Measurements from ENCODE around the gene AFM.

Gene AFM

DNA sequence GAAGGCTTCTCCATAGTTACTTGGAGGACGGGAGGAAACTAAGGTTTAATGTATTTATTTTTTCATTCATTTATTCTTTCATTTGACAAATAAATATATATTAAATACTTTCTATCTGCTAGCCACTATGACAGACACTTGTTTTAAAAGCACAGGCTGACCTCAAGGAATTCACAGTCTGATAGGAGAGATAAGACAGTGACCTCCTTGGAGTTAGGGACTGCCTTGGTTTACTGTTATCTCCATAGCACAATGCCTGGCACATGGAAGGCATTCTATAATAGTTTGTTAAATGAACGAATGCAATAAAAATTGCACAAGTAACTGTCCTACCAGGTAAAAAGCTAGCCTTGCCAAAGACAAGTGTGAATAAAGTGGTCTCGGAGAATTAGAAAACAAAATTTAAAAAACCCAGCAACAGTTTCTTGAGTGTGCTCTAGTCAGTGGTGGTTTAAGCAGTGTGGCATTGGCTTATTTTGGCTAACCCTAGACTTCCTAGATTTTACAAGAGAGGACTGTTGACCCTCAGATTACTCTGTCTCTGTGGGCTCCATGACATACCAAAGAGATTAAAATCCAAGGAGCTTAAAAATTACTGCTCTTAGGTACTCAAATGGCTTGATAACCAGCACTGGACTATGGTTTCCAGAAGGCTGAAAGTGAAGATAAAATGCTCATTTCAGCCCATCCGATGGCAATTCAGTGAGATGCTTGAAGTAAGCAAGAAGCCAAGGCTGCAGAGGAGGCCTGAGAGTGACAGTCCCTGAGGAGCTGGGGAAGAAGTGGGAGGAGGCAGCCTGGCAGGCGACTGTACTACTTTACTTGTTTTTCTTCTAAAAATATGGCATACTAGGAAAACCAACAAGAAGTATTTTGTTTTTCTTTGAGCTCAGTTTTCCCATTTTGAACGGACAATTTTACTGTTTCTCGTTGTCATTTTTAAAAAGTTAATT is 35.9 kb upstream of the AFM start:
- no peak overlapping the region for H3K4me3 ChIP-seq (replicated peaks; ENCODE audit: low read depth, low read length)
- no peak for DNase-seq (ENCODE audit: extremely low read depth, insufficient read length)
- TF ChIP-seq, protein P1, sequence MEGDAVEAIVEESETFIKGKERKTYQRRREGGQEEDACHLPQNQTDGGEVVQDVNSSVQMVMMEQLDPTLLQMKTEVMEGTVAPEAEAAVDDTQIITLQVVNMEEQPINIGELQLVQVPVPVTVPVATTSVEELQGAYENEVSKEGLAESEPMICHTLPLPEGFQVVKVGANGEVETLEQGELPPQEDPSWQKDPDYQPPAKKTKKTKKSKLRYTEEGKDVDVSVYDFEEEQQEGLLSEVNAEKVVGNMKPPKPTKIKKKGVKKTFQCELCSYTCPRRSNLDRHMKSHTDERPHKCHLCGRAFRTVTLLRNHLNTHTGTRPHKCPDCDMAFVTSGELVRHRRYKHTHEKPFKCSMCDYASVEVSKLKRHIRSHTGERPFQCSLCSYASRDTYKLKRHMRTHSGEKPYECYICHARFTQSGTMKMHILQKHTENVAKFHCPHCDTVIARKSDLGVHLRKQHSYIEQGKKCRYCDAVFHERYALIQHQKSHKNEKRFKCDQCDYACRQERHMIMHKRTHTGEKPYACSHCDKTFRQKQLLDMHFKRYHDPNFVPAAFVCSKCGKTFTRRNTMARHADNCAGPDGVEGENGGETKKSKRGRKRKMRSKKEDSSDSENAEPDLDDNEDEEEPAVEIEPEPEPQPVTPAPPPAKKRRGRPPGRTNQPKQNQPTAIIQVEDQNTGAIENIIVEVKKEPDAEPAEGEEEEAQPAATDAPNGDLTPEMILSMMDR (IDR thresholded peaks at IDR 0.05; ENCODE audit: insufficient read depth, low read length, poor library complexity, severe bottlenecking): no peak
- H3K27me3 ChIP-seq (replicated peaks; ENCODE audit: control insufficient read depth, insufficient read depth, low read length): no peaks in the 10 kb centered on the region
- no peaks in the 10 kb centered on the region for H3K36me3 ChIP-seq (ENCODE audit: control insufficient read depth, insufficient read depth, low read length)

DNA sequence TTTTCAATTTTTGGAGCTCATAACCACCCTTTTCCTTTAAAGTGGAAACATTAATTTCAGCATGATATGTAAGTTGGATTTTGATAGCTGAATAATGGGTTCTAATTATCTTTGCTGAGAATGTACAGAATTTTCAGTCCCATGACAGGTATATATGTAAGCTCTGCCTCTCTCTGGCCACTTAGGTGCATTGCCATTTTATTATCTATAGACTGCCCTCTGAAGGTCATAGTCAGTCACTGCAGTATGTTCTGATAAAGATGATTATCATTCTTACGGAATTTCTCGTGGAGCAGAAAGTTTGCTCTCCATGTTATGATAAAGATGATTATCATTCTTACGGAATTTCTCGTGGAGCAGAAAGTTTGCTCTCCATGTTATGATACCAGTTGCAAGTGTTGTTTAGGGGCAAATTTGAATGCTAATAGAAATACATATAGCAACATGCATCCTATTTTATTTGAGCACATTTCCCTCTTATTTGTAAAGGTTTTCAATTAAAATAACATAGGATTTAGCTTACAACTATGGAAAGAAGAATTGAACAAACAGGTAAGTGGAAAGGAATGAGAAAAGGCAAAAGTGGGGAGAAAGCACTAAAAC is 35.1 kb upstream of the AFM start:
- no peak for DNase-seq (ENCODE audit: extremely low read depth, insufficient read length)

DNA sequence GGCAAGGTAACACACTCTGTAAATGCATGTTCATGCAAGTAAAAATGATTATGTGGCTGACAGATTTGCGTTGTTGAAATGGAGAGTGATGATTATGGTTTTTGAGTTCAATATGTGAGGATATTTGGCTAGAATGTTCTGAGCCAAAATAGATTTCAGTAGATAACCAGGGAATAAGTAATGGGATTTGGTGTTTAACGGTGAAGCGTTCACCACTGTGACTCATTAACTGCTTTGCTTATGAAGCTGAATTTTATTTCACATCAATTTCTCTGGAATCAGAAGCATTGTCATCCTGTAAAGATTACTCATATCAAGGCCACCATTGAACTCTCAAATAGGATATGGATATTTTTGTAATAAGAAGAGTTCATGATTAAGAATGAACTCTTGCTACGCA is 33.9 kb upstream of the AFM start:
- no peak for DNase-seq (ENCODE audit: extremely low read depth, insufficient read length)

More for the DNA sequence above, 35.1 kb upstream of the AFM start:
- Histone ChIP-seq H3K27me3 (replicated peaks; ENCODE audit: control insufficient read depth, insufficient read depth, low read length) (no peaks in the 10 kb centered on the region), H3K36me3 (ENCODE audit: control insufficient read depth, insufficient read depth, low read length) (no peaks in the 10 kb centered on the region), H3K4me3 (replicated peaks; ENCODE audit: low read depth, low read length) (no peak overlapping the region)
- TF ChIP-seq, protein P1 (IDR thresholded peaks at IDR 0.05; ENCODE audit: insufficient read depth, low read length, poor library complexity, severe bottlenecking): peak; percentile 73

DNA sequence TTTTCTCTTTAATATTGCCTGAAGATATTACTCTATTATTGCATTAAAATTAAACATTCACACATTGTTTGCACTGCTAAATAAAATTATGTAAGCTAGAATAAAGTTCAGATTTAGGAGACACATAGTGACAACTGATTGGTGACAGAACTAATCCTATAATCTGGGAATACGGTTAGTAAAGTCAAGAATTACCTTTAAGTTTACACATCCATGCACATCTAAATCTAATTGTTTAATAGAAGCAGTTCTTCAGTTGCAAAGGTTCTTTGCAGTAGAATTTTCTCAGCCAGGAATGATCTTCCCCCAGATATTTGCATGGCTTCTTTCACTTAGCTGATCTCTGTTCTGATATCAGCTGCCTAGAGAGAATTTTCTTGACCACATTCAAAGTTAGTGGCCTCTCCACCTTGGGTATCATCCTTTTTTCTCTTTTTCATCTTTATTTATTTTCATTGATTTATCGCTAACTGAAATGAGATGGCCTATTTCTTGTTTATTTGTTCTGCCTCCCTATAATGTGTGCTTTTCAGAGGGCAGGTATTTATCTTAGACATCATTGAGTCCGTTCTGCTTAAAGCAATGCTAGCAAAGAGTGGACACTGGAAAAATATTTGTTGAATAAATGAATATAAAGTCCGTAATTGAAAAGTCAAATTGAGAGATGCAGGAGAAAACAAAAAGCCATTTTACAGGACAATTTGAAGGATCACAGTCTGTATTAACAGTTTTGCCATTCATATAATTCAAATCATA is 32.9 kb upstream of the AFM start:
- DNase-seq (ENCODE audit: extremely low read depth, insufficient read length): no peak

More for the DNA sequence above, 33.9 kb upstream of the AFM start:
- TF ChIP-seq, protein P1 (IDR thresholded peaks at IDR 0.05; ENCODE audit: insufficient read depth, low read length, poor library complexity, severe bottlenecking): no peak
- H3K4me3 ChIP-seq (replicated peaks; ENCODE audit: low read depth, low read length): no peak overlapping the region
- no peaks in the 10 kb centered on the region; the same call in 1 of the 2 replicates for H3K27me3 ChIP-seq (replicated peaks; ENCODE audit: control insufficient read depth, insufficient read depth, low read length)
- no peaks in the 10 kb centered on the region for H3K36me3 ChIP-seq (ENCODE audit: control insufficient read depth, insufficient read depth, low read length)

DNA sequence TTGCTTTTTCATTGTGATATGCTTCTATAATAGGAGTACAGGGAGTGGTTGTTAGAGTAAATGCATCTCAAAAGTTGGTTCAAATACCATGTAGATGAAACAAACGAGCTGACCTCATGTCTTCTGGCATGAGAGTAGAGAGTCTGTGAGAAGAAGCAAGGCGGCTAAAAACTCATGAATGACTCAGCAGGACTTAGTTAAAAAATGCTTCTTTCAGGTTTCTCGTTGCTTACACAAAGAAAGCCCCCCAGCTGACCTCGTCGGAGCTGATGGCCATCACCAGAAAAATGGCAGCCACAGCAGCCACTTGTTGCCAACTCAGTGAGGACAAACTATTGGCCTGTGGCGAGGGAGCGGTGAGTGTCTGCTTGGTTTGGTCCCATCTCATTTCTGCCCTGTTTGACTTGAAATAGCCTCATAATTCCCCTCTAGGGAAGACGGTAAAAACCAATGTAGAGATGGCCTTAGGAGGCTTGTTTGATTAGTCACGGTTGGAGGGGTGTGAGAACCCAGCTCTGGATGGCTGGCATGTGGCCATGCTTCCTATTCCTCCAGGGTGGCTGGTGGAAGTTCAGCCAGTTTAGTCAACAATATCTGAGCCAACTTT is 31.0 kb upstream of the AFM start:
- DNase-seq (ENCODE audit: extremely low read depth, insufficient read length): no peak
- Histone ChIP-seq H3K27me3 (replicated peaks; ENCODE audit: control insufficient read depth, insufficient read depth, low read length) (no peaks in the 10 kb centered on the region; the same call in 1 of the 2 replicates), H3K4me3 (replicated peaks; ENCODE audit: low read depth, low read length) (no peak overlapping the region), H3K36me3 (ENCODE audit: control insufficient read depth, insufficient read depth, low read length) (no peaks in the 10 kb centered on the region)
- TF ChIP-seq, protein P1 (IDR thresholded peaks at IDR 0.05; ENCODE audit: insufficient read depth, low read length, poor library complexity, severe bottlenecking): no peak

More for the DNA sequence above, 32.9 kb upstream of the AFM start:
- H3K4me3 ChIP-seq (replicated peaks; ENCODE audit: low read depth, low read length): no peak overlapping the region
- TF ChIP-seq, protein P1 (IDR thresholded peaks at IDR 0.05; ENCODE audit: insufficient read depth, low read length, poor library complexity, severe bottlenecking): no peak
- no peaks in the 10 kb centered on the region; the same call in 1 of the 2 replicates for H3K27me3 ChIP-seq (replicated peaks; ENCODE audit: control insufficient read depth, insufficient read depth, low read length)
- no peaks in the 10 kb centered on the region for H3K36me3 ChIP-seq (ENCODE audit: control insufficient read depth, insufficient read depth, low read length)
